CD4-positive, CD25-positive, alpha-beta regulatory T cell (primary cell): Measurements from ENCODE around the gene RRAS. TPM values are rescaled to one million over a fixed set of nuclear protein-coding genes. Genes with fewer than 3 reads are reported as not detected.

Source experiments
- ATAC-seq, 2 donors: fragments of 150-1000 bp; cut with Tn5 transposase; one replicate each; pipeline ENCODE4 v1.10.0; 2021; ENCODE audit warnings: low read depth in 2 of 2, moderate number of reproducible peaks in 2 of 2, moderate library complexity in 1 of 2
- DNase-seq, 3 donors: peaks; one replicate each; pipeline versions ENCODE4 v3.0.0 to v3.0.0-alpha.2; 2012 to 2022; ENCODE audit warnings: mixed read lengths in 1 of 3
- H3K27ac ChIP-seq: one replicate; pipeline ENCODE4 v1.7.0; 2013; ENCODE audit warnings: mild to moderate bottlenecking, low read length; ENCODE audit not compliant: insufficient read depth, poor library complexity, severe bottlenecking
- H3K27me3 ChIP-seq: one replicate; pipeline ENCODE4 v1.7.0; 2013; ENCODE audit warnings: low read length; ENCODE audit not compliant: control insufficient read depth, insufficient read depth
- H3K36me3 ChIP-seq: one replicate; pipeline ENCODE4 v1.7.0; 2013; ENCODE audit warnings: mild to moderate bottlenecking, low read length, moderate library complexity; ENCODE audit not compliant: control insufficient read depth, insufficient read depth
- H3K4me1 ChIP-seq: 2 replicates; pipeline ENCODE4 v1.7.0; 2013; ENCODE audit warnings: mild to moderate bottlenecking, low read length; ENCODE audit not compliant: insufficient read depth, control insufficient read depth, poor library complexity, severe bottlenecking
- H3K4me3 ChIP-seq: one replicate; pipeline ENCODE4 v1.7.0; 2013; ENCODE audit warnings: low read depth, mild to moderate bottlenecking, low read length, moderate library complexity
- H3K9me3 ChIP-seq, 2 experiments: 1 replicate in 1 of 2; 2 replicates in 1 of 2; pipeline ENCODE4 v1.7.0; 2013; ENCODE audit warnings: low read length in 2 of 2, mild to moderate bottlenecking in 1 of 2, moderate library complexity in 1 of 2; ENCODE audit not compliant: control insufficient read depth in 2 of 2
- H3K27ac Mint-ChIP-seq, 3 donors: one replicate each; pipeline ENCODE4 v1.8.0; 2020 to 2022; ENCODE audit warnings: mild to moderate bottlenecking in 3 of 3, mixed read lengths in 3 of 3, moderate library complexity in 2 of 3
- H3K27me3 Mint-ChIP-seq: one replicate; pipeline ENCODE4 v1.8.0; 2022; ENCODE audit warnings: mild to moderate bottlenecking, mixed read lengths
- H3K36me3 Mint-ChIP-seq: one replicate; pipeline ENCODE4 v1.8.0; 2020; ENCODE audit warnings: mixed read lengths
- H3K4me1 Mint-ChIP-seq, 4 donors: one replicate each; pipeline ENCODE4 v1.8.0; 2020 to 2022; ENCODE audit warnings: mixed read lengths in 4 of 4, mild to moderate bottlenecking in 1 of 4
- H3K4me3 Mint-ChIP-seq, 4 donors: one replicate each; pipeline ENCODE4 v1.8.0; 2020 to 2022; ENCODE audit warnings: mild to moderate bottlenecking in 4 of 4, mixed read lengths in 4 of 4, moderate library complexity in 3 of 4
- H3K9me3 Mint-ChIP-seq, 7 donors: one replicate each; pipeline ENCODE4 v1.8.0; 2020 to 2022; ENCODE audit warnings: mixed read lengths in 7 of 7, mild to moderate bottlenecking in 3 of 7, moderate library complexity in 2 of 7
- polyA plus RNA-seq, 4 donors: library from polyadenylated mRNA; unstranded; fragments of 300-500 nt; fragmentation: Illumina TruSeq; gene quantifications; one replicate each; pipeline ENCODE4 v1.2.3, GENCODE V29; 2021
- total RNA-seq: library from RNA; stranded (reverse); gene quantifications from one replicate; pipeline ENCODE4 v1.2.3, GENCODE V29; 2022

RRAS gene
- total and polyA plus RNA-seq, 5 donors from 2014 or later = 4.6 to 22.1 (median 19.1) TPM

DNA sequence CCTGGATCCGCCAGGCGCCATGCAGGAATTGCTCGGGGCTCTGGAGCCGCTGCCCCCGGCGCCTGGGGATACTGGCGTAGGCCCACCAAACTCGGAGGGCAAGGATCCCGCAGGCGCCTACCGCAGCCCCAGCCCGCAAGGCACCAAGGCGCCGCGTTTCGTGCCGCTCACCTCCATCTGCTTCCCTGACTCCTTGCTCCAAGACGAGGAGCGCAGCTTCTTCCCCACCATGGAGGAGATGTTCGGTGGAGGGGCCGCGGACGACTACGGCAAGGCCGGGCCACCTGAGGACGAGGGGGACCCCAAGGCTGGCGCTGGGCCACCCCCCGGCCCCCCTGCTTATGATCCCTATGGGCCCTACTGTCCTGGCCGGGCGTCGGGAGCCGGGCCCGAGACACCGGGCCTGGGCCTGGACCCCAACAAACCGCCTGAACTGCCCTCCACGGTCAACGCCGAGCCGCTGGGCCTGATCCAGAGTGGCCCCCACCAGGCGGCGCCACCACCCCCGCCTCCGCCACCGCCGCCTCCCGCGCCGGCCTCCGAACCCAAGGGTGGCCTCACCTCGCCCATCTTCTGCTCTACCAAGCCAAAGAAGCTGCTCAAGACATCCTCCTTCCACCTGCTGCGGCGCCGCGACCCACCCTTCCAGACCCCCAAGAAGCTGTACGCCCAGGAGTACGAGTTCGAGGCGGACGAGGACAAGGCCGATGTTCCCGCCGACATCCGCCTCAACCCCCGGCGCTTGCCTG, 42.8 kb downstream of the RRAS start:
- H3K4me1 ChIP-seq = peaks cover 18% of the 10 kb centered on the region
- ATAC-seq (no peak), DNase-seq (no peak)
- H3K27me3 Mint-ChIP-seq = no peaks in the 10 kb centered on the region
- no peak overlapping the region for H3K4me3 Mint-ChIP-seq
- H3K36me3 ChIP-seq = peaks cover 41% of the 10 kb centered on the region
- H3K9me3 ChIP-seq = no peaks in the 10 kb centered on the region
- no peak overlapping the region for H3K27ac Mint-ChIP-seq
- H3K4me3 ChIP-seq = no peak overlapping the region
- no peaks in the 10 kb centered on the region for H3K9me3 Mint-ChIP-seq
- no peaks in the 10 kb centered on the region for H3K27me3 ChIP-seq
- no peak overlapping the region for H3K27ac ChIP-seq
- H3K4me1 Mint-ChIP-seq = peaks cover 0 to 42% (median 19%) of the 10 kb centered on the region in 4 donors
- peaks cover 25% of the 10 kb centered on the region for H3K36me3 Mint-ChIP-seq

DNA sequence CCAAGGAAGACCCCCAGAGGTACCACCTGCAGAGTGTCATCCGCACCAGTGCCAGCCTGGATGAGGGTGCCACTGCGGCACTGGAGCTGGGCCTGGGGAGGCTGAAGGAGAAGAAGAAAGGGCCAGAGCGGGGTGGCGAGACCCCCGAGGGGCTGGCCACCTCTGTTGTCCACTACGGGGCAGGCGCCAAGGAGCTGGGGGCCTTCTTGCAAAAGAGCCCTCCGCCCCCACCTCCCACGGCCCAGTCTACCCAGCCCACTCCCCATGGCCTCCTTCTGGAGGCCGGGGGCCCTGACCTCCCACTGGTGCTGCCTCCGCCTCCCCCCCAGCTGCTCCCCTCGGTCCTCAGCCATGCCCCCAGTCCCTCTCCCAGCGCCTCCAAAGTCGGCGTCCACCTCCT, 43.5 kb downstream of the RRAS start:
- no peaks in the 10 kb centered on the region for H3K27me3 Mint-ChIP-seq

DNA sequence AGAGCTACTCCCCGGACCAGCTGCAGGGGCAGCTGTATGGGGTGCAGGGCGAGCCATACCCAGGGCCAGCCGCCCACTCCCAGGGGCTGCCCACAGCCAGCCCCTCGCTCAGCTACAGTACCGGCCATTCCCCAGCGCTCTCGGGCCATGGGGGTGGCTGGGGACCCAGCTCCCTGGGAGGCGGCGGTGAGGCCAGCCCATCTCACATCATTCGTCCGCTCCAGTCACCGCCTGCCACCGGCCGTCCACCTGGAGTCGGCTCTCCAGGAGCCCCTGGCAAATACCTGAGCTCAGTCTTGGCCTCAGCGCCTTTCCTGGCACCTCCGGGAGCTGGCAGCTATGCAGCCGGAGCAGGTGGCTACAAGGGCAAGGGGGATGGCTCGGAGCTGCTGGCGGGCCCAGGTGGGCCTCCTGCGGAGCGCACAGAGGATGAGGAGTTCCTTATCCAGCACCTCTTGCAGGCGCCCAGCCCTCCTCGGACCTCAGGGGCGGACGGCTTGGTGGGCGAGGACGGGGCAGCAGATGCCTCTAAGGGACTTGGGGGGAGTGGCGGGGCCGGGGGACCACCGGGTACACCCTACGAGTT, 44.0 kb downstream of the RRAS start:
- Mint-ChIP-seq H3K4me1 (peaks cover 0 to 36% (median 17%) of the 10 kb centered on the region in 4 donors), H3K36me3 (peaks cover 19% of the 10 kb centered on the region)
- peaks cover 33% of the 10 kb centered on the region for H3K36me3 ChIP-seq

More for the DNA sequence above, 43.5 kb downstream of the RRAS start:
- Histone ChIP-seq H3K36me3 (peaks cover 36% of the 10 kb centered on the region), H3K27ac (no peak overlapping the region), H3K4me3 (no peak overlapping the region), H3K4me1 (peaks cover 19% of the 10 kb centered on the region), H3K27me3 (no peaks in the 10 kb centered on the region), H3K9me3 (no peaks in the 10 kb centered on the region)
- DNase-seq = no peak
- no peak for ATAC-seq
- H3K4me3 Mint-ChIP-seq = no peak overlapping the region
- H3K27ac Mint-ChIP-seq = no peak overlapping the region
- peaks cover 21% of the 10 kb centered on the region for H3K36me3 Mint-ChIP-seq
- H3K9me3 Mint-ChIP-seq = no peaks in the 10 kb centered on the region
- peaks cover 0 to 39% (median 19%) of the 10 kb centered on the region in 4 donors for H3K4me1 Mint-ChIP-seq

DNA sequence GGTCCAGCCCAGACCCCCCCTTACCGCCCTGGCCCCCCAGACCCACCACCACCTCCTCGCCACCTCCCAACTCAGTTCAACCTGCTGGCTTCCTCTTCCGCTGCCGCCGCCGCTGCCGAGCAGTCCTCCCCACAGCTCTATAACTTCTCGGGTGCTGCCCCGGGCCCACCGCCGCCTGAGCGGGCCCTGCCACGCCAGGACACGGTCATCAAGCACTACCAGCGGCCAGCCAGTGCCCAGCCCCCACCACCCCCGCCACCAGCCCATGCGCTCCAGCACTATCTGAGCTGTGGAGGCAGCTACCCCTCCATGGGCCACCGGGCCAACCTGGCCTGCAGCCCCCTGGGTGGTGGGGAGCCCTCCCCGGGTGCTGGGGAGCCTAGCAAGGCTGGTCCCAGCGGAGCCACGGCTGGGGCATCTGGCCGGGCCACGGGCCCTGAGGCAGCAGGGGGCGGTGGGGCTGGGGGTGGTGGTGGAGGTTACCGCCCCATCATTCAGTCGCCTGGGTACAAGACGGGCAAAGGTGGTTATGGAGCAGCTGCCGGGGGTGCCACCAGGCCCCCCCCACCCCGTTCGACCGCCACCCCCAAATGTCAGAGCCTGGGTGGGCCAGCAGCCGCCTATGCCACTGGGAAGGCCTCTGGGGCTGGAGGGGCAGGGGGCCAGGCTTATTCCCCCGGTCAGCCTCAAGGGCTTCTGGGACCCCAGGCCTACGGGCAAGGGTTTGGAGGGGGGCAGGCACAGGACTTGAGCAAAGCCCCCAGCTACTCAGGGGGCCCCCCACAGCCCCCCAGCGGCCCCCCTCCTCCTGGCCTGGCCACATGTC, 44.7 kb downstream of the RRAS start:
- Mint-ChIP-seq H3K36me3 (peaks cover 15% of the 10 kb centered on the region), H3K4me1 (peaks cover 0 to 33% (median 17%) of the 10 kb centered on the region in 4 donors), H3K4me3 (no peak overlapping the region), H3K27ac (no peak overlapping the region), H3K9me3 (no peaks in the 10 kb centered on the region), H3K27me3 (no peaks in the 10 kb centered on the region)
- Histone ChIP-seq H3K9me3 (no peaks in the 10 kb centered on the region), H3K36me3 (peaks cover 31% of the 10 kb centered on the region), H3K27me3 (no peaks in the 10 kb centered on the region), H3K4me1 (peaks cover 26% of the 10 kb centered on the region), H3K4me3 (no peak overlapping the region), H3K27ac (no peak overlapping the region)
- no peak for DNase-seq
- no peak for ATAC-seq

More for the DNA sequence above, 44.0 kb downstream of the RRAS start:
- no peak overlapping the region for H3K27ac Mint-ChIP-seq
- no peaks in the 10 kb centered on the region for H3K9me3 Mint-ChIP-seq
- no peaks in the 10 kb centered on the region for H3K27me3 Mint-ChIP-seq
- H3K9me3 ChIP-seq = no peaks in the 10 kb centered on the region
- H3K4me3 ChIP-seq = no peak overlapping the region
- ATAC-seq (no peak), DNase-seq (no peak)
- no peak overlapping the region for H3K27ac ChIP-seq
- no peaks in the 10 kb centered on the region for H3K27me3 ChIP-seq
- H3K4me3 Mint-ChIP-seq = no peak overlapping the region
- H3K4me1 ChIP-seq = peaks cover 19% of the 10 kb centered on the region

DNA sequence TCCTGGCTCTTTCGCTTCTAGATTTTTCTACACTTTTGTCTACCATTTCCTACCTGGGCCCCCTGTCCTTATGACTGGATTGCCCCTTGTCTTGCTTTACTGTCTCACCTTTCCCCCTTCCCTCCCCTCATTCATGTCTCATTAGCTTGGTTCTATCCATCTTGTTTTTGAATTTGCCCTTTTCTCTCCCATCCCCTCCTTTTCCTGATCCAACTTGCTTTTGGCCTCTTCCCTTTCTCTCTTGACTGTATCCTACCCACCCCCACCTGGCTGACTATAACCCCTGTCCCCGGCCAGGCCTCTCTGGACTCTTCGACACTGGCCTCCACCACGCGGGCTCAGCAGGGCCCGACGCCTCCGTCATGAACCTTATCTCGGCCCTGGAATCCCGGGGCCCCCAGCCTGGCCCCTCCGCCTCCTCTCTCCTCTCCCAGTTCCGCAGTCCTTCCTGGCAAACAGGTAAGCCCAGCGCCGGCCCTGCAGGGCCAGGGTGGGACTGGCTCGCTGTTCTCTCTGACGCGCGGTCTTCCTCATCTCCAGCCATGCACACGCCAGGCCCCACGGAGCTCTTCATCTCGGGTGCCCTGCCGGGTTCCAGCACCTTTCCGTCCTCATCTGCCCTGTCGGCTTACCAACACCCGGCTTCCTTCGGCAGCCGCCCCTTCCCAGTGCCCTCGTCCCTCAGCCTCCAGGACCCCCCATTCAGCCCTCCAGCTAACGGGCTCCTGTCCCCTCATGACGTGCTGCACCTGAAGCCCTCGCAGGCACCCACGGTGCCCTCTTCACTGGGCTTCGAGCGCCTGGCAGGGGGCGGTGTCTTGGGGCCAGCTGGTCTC, 45.6 kb downstream of the RRAS start:
- peak overlapping the region; percentile 90 to 97 (median 94) for H3K4me3 Mint-ChIP-seq
- no peak for DNase-seq
- no peak for ATAC-seq
- Histone ChIP-seq H3K4me3 (no peak overlapping the region), H3K4me1 (peaks cover 33% of the 10 kb centered on the region), H3K9me3 (no peaks in the 10 kb centered on the region), H3K27me3 (no peaks in the 10 kb centered on the region), H3K27ac (peak overlapping the region; percentile 85), H3K36me3 (peaks cover 23% of the 10 kb centered on the region)
- H3K9me3 Mint-ChIP-seq = no peaks in the 10 kb centered on the region
- peak overlapping the region; percentile 92 to 97 (median 95) for H3K27ac Mint-ChIP-seq
- H3K36me3 Mint-ChIP-seq = peaks cover 10% of the 10 kb centered on the region
- H3K27me3 Mint-ChIP-seq = no peaks in the 10 kb centered on the region
- peaks cover 0 to 35% (median 18%) of the 10 kb centered on the region in 4 donors for H3K4me1 Mint-ChIP-seq

DNA sequence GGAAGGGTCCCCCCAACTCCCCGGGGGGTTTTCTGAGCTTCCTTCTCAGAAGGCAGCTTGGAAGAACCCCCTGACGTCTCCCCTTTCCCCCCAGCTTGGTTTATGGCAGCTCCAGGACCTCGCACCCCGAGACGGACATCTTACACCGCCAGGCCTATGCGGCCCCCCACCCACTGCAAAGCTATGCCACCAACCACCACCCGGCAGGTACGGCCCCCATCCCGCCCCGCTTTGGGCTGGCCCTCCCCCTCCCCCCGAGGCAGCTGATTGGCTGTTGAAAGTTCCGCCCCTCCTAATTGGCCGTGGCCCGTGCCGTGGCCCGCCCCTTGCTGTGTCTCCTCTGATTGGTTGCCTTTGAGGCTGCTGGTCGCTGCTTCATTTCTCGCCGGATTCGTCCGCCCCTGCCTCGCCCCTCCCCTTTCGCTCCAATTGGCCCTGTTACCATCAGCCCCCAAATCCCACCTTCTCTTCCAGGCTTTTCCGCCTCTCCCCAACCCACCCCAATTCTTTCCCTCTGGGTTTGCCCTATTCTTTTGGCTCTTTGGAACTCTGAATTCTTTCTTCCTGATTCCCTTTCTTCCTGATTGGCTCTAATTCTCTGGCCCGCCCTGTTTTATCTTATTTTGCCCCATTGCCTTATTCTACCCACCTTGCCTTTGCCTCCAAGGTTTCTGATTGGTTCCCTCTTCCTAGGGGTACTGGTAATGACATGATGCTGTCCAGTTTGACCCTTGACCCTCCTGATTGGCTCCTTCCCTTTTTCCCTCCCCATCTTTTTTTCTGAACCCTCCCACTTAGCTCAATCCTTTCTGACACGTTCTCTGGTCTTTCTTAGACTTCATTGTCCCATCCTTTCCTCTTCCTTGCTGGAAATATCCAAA, 46.5 kb downstream of the RRAS start:
- Histone ChIP-seq H3K36me3 (peaks cover 17% of the 10 kb centered on the region), H3K9me3 (no peaks in the 10 kb centered on the region), H3K27ac (peak overlapping the region; percentile 85), H3K4me3 (peak overlapping the region; percentile 80), H3K27me3 (no peaks in the 10 kb centered on the region), H3K4me1 (peaks cover 33% of the 10 kb centered on the region)
- Mint-ChIP-seq H3K9me3 (no peaks in the 10 kb centered on the region), H3K4me3 (peak overlapping the region; percentile 90 to 97 (median 94)), H3K27me3 (peaks cover 6% of the 10 kb centered on the region), H3K4me1 (peaks cover 0 to 42% (median 23%) of the 10 kb centered on the region in 4 donors), H3K36me3 (peaks cover 10% of the 10 kb centered on the region), H3K27ac (peak overlapping the region; percentile 92 to 97 (median 95))
- ATAC-seq (peak; percentile 58 to 59), DNase-seq (peak; percentile 87 to 95 (median 90))
